GM23338 (cell line): ENCODE data around the gene KCNA2.

ENCODE experiments used
- CTCF ChIP-seq, 2 experiments: fragments of 200-600 bp in 1 of 2; sonication (generic) in 1 of 2; conservative IDR thresholded peaks; 2 replicates each; pipeline versions ENCODE4 v1.5.1 to v1.6.1; 2016 to 2017; ENCODE audit warnings: antibody characterized with exemption in 2 of 2, low read depth in 2 of 2, mild to moderate bottlenecking in 2 of 2, moderate library complexity in 1 of 2
- POLR2AphosphoS5 ChIP-seq: IDR thresholded peaks from 2 replicates; pipeline ENCODE4 v1.6.1; 2016; ENCODE audit warnings: antibody characterized with exemption, low read depth

- TF ChIP-seq CTCF (conservative IDR thresholded peaks at IDR 0.05; ENCODE audit: low read depth in 2 of 2) (no peak), POLR2AphosphoS5 (no peak)
These were observed 6.0 kb upstream of the KCNA2 start for GRCh38 chr1:110612060-110612745.
